ENCODE data around the gene CD3G.

Gene CD3G

DNA sequence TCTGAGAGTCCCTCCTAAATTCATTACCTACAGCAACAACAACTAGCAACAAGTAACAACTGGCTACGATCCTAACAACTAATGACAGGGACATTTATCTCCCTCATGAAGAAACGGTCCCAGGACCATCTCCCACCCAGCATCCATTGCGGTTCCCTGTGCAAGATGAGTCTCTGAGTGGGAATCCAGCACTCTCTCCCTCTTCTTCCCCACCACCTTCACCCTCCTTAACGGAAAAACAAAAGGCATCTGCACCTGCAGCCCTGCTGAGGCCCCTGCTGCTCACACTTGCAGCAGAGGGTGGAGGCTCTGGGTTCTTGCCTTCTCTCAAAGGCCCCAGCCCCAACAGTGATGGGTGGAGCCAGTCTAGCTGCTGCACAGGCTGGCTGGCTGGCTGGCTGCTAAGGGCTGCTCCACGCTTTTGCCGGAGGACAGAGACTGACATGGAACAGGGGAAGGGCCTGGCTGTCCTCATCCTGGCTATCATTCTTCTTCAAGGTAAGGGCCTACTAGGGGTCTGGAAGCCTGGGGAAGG is at the start of gene CD3G:
TSS of gene CD3G (plus strand) at position 364 of the 535 bp plus-strand sequence. CDS start at position 444, 80 bp downstream.
- peak; percentile 75 for DNase-seq

DNA sequence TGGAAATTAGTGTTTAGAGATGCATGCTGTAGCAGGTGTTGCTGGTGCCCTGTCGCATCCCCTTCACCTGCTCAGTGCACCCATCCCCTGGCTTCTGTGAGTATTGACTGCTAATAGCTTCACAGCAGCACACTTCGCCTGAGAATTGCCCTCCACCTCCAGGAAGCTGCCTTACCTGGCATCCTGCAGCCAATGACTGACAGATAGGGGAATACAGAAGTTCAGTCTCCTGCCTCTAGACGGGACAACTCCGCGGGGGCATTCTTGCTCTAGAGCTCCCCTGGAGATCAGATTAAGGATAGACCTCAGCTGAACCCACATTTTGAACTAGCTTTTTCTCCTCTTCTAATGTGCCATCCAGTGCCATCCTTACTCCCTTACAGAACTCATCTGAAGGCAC is 48.9 kb upstream of the CD3G start:
- no peak for DNase-seq

- peak; percentile 53 for DNase-seq
These were observed 48.2 kb upstream of the CD3G start for GRCh38 chr11:118295815-118296454.

DNA sequence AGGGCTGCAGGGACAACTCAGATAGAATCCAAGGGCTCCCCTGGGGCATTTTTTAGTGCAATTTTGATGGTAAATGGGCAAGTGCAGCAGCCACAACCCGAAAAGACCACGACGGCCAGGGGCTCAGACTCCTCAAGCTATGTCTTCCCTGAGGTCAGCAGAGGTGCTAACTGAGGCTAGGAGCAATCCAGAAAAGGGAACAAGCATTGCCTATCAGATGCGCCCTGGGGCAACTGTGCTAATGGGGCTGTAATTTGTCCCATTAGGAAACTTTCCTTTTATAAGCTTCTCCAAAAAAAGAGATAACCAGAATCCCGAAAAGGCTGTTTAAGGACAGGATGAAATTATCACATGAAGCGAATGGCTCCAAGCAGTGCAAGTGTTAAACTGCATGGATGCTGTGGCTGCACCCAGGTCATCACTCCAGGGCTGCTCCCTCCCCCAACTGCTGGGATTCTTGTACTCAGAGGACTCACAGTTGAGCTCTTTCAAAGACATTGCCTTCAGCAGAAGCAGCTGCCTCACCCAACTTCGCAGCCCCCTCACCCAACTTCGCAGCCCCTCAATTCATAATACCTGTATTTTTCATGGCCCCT is 42.4 kb upstream of the CD3G start:
- DNase-seq = no peak

- DNase-seq = no peak
These were observed 39.9 kb upstream of the CD3G start for GRCh38 chr11:118304227-118304567.

- DNase-seq = peak; percentile 69
These were observed 39.4 kb upstream of the CD3G start, which contains the start of gene CD3E for GRCh38 chr11:118304568-118305248. Gene CD3E, plus strand, starts transcription at chr11:118304730. Its CDS starts 223 bp downstream, at chr11:118304953.

DNA sequence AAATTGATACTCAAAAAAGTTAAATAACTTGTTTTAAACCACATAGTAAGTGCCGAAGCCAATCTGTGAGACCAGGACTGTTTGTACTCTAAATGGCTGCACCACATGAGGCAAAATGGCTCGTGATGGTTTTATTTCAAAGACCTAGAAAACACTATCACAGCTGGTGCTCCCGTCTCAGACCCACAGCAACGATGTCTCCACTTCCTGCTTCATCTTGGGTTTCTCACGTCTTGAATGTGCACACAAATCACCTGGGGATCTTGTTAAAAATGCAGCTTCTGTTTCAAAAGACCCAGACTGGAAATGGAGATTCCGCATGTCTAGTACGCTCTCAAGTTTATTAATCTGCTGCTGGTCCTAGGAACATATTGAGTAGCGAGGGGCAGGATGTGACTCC is 38.4 kb upstream of the CD3G start:
- DNase-seq = peak; percentile 24

DNA sequence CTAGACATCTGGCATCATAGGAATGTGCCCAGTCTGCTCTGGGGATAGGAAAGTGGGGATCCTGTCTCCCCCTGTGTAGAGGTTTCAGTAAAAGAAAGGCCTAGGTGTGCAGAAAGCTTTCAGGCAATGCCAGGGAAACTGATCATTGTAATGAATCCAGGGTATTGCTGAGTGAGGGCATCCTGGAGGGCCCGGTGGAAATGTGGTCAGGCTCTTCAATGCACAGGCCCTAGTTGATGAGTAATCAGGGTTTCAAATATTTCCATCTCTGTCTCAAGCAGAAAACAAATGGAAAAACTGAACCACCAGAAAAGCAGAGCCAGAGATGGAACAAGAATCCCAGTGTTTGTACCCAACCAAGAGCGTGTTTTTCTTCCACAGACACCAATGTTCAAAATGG is 37.6 kb upstream of the CD3G start:
- peak; percentile 42 for DNase-seq

DNA sequence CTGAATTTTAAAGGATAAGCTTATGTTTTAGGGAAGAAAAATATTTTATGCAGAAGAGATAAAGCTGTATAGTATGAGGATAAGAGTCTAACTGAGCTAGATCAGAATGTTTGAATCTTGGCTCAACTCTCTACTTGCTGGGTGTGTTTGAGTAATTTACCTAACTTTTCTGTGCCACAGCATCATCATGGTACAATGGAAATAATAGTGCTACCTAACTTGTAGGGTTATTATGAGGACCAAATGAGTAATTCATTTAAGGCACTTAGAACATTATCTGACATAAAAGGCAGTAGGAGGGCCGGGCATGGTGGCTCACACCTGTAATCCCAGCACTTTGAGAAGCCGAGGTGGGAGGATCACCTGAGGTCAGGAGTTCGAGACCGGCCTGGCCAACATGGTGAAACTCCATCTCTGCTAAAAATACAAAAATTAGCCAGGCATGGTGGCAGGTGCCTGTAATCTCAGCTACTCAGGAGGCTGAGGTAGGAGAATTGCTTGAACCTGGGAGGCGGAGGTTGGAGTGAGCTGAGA is 35.1 kb upstream of the CD3G start:
- DNase-seq = peak; percentile 47

DNA sequence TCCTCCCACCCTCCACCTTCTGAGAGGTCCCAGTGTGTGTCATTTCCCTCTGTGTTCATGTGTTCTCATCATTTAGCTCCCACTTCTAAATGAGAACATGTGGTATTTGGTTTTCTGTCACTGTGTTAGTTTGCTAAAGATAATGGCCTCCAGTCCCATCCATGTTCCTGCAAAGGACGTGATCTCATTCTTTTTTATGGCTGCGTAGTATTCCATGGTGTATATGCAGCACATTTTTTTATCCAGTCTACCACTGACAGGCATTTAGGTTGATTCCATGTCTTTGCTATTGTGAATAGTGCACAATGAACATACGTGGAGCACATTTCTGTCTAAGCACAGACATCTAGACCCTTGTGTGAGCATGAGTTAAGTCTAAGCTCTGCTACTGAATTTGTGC is 33.9 kb upstream of the CD3G start:
- DNase-seq = no peak

GRCh38 chr11:118310781-118311485 is 33.2 kb upstream of the CD3G start:
- DNase-seq = no peak

DNA sequence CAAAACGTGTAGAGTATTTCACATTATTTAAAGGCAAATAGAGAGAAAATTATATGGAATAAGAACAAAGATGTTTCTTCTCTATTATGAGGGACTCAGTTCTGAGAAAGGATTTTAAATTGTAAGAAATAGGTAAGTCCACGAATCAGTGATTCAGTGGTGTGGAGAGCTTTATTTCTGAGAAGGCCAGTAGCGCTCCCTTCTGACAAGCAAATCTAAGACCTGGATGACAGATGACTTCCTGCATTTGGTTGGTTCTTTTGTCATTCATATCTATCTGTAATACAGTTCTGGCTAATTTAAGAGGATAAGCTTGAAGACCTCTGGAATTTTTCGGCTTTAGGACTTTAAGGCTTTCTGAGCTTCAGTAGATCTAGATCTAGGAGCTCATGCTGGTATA is 32.6 kb upstream of the CD3G start:
- no peak for DNase-seq

GRCh38 chr11:118312328-118312727 is 31.8 kb upstream of the CD3G start:
- DNase-seq = no peak

DNA sequence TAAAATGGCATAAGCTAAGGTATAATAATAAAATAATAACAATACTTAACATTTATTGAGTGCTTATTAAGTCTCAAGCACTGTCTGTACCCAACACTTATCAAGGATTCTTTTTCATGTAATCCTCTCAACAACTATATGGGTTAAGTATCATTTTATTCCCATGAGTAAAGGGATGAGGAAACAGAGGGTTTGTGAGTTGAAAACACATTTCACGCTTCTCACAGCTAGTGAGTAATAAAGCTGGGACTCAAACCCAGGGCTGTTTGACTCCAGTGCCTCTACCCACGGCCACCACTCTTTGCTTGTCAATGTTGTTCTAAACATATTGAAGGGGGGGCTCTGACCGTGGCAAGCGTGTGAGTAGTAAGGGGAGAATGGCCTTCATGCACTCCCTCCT is 30.9 kb upstream of the CD3G start:
- DNase-seq = no peak

DNA sequence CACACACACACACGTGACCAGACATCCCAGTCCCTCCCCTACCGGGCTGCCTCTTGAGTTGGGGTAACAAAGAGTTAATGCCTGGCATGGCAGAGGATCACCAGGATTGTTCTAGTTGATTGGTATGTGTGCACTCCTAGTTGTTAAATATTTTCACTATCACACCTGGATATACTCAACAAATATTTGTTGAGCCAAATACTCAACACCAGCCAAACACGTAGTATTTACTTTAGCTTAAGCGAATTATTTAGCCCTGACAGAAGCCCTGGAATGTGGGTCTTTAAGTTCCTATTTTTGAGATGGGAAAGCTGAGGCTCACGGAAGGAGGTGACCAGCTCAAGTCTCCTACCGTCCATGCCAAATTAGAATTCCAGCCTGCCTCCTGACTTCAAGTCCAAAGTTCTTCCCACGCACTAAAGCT is 29.1 kb upstream of the CD3G start:
- no peak for DNase-seq

DNA sequence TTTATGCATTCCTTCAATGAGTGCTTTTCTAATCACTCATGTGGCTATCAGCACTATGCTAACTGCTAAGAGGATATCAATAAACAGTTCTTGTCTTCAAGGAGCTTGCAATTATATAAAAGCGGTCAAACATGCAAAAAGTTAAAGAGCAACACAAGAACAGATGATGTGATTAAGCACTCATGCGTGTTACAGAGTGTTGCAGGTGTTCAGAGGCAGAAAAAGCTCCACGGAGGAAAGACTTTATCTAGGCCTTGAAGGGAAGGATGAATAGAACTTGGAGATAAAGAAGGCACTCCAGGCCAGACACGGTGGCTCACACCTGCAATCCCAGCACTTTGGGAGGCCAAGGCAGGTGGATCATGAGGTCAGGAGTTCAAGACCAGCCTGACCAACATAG is 26.0 kb upstream of the CD3G start:
- no peak for DNase-seq

GRCh38 chr11:118318581-118319336 is 25.4 kb upstream of the CD3G start:
- DNase-seq = no peak

GRCh38 chr11:118319337-118319707 is 24.8 kb upstream of the CD3G start:
- no peak for DNase-seq

GRCh38 chr11:118320515-118320914 is 23.6 kb upstream of the CD3G start:
- no peak for DNase-seq

DNA sequence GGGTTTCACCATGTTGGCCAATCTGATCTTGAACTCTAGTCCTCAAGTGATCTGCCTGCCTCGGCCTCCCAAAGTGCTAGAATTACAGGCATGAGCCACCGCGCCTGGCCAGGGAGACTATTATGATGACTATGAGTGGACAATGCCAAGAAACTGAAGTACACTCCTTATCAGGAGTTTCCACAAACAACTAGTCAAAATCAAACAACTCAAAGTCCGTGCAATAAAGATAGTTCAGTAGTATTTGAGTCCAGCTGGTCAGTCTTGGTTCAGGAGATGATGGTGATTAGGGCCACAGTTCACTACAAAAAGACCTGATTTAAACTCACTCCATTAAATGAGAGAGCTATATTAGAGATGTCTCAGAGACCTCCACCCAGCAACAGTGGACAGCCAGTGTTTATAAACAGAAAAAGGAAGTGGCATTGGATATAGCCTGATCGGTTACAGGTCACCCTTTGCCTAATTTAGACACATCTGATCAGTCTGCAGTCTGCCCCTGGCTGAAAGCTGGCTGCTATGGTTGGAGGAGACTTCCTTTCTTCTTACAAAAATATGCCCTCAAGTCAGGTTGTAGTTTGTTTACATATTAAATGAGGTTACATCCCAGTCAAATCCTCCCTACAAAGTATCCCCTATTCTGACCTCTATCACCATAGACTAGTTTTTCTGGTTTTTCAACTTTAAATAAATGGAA is 22.6 kb upstream of the CD3G start:
- DNase-seq = no peak

GRCh38 chr11:118322721-118323120 is 21.4 kb upstream of the CD3G start:
- DNase-seq = no peak

DNA sequence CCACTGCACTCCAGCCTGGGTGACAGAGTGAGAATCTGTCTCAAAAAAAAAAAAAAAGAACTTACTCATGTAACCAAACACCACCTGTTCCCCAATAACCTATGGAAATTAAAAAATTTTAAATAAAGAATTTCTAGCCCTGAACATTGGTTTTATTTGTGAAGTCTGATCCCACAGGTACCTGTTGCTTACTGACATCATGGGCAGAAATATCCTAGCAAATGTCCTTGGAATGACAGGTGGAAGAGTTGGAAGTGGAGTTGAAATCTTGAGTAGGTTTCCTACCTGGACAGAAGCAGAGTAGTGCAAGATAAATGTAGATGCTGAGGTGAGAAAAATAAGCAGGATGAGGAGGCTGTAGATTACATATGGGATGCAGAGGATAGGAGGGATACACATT is 18.9 kb upstream of the CD3G start:
- no peak for DNase-seq

All from activated naive CD4-positive, alpha-beta T cell treated with anti-CD3 and anti-CD28 coated beads, Interleukin-2, amount 50 U/mL, for 16 hours (primary cell).